AG04450 (cell line): ENCODE data around the gene TAF10. TPM values are rescaled to one million over a fixed set of nuclear protein-coding genes. Genes with fewer than 3 reads are reported as not detected.

ENCODE experiments used
- CTCF ChIA-PET: fragments of 300-600, 350-600 bp; formaldehyde crosslinking; extraction: SDS; loops from one replicate; lab custom pipeline; 2022; ENCODE audit warnings: antibody characterized with exemption, inconsistent platforms; lab: Charles Lee
- POLR2A ChIA-PET: fragments of 350-600 bp; formaldehyde crosslinking; extraction: SDS; loops from one replicate; lab custom pipeline; 2021; ENCODE audit warnings: antibody characterized with exemption, inconsistent platforms; lab: Yijun Ruan, JAX
- DNase-seq: peaks from one replicate; pipeline ENCODE4 v3.0.0-alpha.2; 2011; ENCODE audit warnings: low read depth, low spot score
- H3K27ac ChIP-seq: one replicate; pipeline ENCODE4 v1.5.1; 2012; ENCODE audit warnings: low read depth, low read length, control low read depth
- H3K27me3 ChIP-seq: one replicate; pipeline ENCODE4 v1.6.0; 2012; ENCODE audit warnings: low read length; ENCODE audit not compliant: control insufficient read depth, insufficient read depth
- H3K4me3 ChIP-seq: 2 replicates; pipeline ENCODE4 v1.5.1; 2011; ENCODE audit warnings: mild to moderate bottlenecking, low read depth, low read length, control low read depth
- H3K9me3 ChIP-seq: 2 replicates; pipeline ENCODE4 v1.5.1; 2012; ENCODE audit warnings: low read length; ENCODE audit not compliant: control insufficient read depth, insufficient read depth
- CTCF ChIP-seq: IDR thresholded peaks from 2 replicates; pipeline ENCODE4 v1.5.1; 2011; ENCODE audit warnings: low read depth, low read length, control low read depth, inconsistent platforms
- polyA plus RNA-seq: library from polyadenylated mRNA; depleted of rRNA; stranded (reverse); fragments of >200 nt; gene quantifications from 2 replicates; pipeline ENCODE4 v1.2.3, GENCODE V29; 2011

TAF10 gene
- polyA plus RNA-seq, 1 experiment = 170 TPM

- TF ChIP-seq CTCF = no peak
- POLR2A ChIA-PET = no interaction called here
- no peak overlapping the region for H3K27ac ChIP-seq
- no peaks in the 10 kb centered on the region for H3K27me3 ChIP-seq
- no peak for DNase-seq
- CTCF ChIA-PET = interaction anchor here (0.6 to 1.2 kb wide), 2 partner anchors 128 to 196 kb away, joined by 4 to 6 read pairs; no protein-coding TSS in a partner anchor
- no peak overlapping the region for H3K4me3 ChIP-seq
- H3K9me3 ChIP-seq = peaks cover 8% of the 10 kb centered on the region; the same call in 1 of the 2 replicates
Measured at GRCh38 chr11:6574816-6575715, 37.0 kb downstream of the TAF10 start.

- peak; percentile 39 for DNase-seq
- POLR2A ChIA-PET = no interaction called here
- Histone ChIP-seq H3K27ac (no peak overlapping the region), H3K9me3 (peaks cover 8% of the 10 kb centered on the region; the same call in 1 of the 2 replicates), H3K27me3 (no peaks in the 10 kb centered on the region), H3K4me3 (no peak overlapping the region)
- CTCF ChIA-PET = no interaction called here
- TF ChIP-seq CTCF = no peak
Measured at GRCh38 chr11:6572215-6572614, 39.8 kb downstream of the TAF10 start.

- TF ChIP-seq CTCF = no peak
Measured at GRCh38 chr11:6571434-6572008, 40.5 kb downstream of the TAF10 start.

GRCh38 chr11:6570691-6571427 is 41.2 kb downstream of the TAF10 start:
- H3K9me3 ChIP-seq = peaks cover 8% of the 10 kb centered on the region; the same call in 1 of the 2 replicates
- DNase-seq = no peak
- H3K27me3 ChIP-seq = no peaks in the 10 kb centered on the region
- no peak overlapping the region for H3K27ac ChIP-seq
- no peak overlapping the region for H3K4me3 ChIP-seq
- ChIA-PET POLR2A (no interaction called here), CTCF (no interaction called here)
- no peak for TF ChIP-seq CTCF

More at GRCh38 chr11:6571434-6572008, 40.5 kb downstream of the TAF10 start:
- peaks cover 8% of the 10 kb centered on the region; the same call in 1 of the 2 replicates for H3K9me3 ChIP-seq
- DNase-seq = no peak
- no peak overlapping the region for H3K4me3 ChIP-seq
- ChIA-PET CTCF (no interaction called here), POLR2A (no interaction called here)
- H3K27ac ChIP-seq = no peak overlapping the region
- H3K27me3 ChIP-seq = no peaks in the 10 kb centered on the region
